ENCODE data around the gene SLC22A16. TPM values are rescaled to one million over a fixed set of nuclear protein-coding genes. Genes with fewer than 3 reads are reported as not detected.

Gene SLC22A16
- total and polyA plus RNA-seq, 2 of the 8 experiments (the other 6 are each of a cell fraction or from before 2014, with no cell fraction given) = not detected

GRCh38 chr6:110495949-110496348, 19.5 kb upstream of the SLC22A16 start (continued):
- no peak for TF ChIP-seq CHD7 (IDR thresholded peaks at IDR 0.05; ENCODE audit: insufficient replicate concordance, low read length)
- TF ChIP-seq CTBP2 (IDR thresholded peaks at IDR 0.05; ENCODE audit: borderline replicate concordance, insufficient read depth, insufficient read length, low read length) = no peak
- no peak for TF ChIP-seq CBX5 (IDR thresholded peaks at IDR 0.05; ENCODE audit: low read depth, low read length)
- no peak for TF ChIP-seq POU5F1 (IDR thresholded peaks at IDR 0.05; ENCODE audit: low read depth, low read length)
- no peak for TF ChIP-seq CHD1 (IDR thresholded peaks at IDR 0.05; ENCODE audit: low read depth, low read length)
